C4-2B (cell line): ENCODE results near the gene CDC42BPA.

Experiments used
- CTCF ChIP-seq: fragments of 450-650 bp; conservative IDR thresholded peaks from 2 replicates; pipeline ENCODE4 v1.5.1; 2017; ENCODE audit warnings: mild to moderate bottlenecking
- ZFX ChIP-seq: fragments of 450-650 bp; IDR thresholded peaks from 2 replicates; pipeline ENCODE4 v1.6.1; 2017

GRCh38 chr1:227215863-227216510, 102.3 kb downstream of the CDC42BPA start:
- TF ChIP-seq CTCF: no peak
- no peak for TF ChIP-seq ZFX
